Glomerular endothelial cell (primary cell): Measurements from ENCODE around the gene TTC28. TPM values are rescaled to one million over a fixed set of nuclear protein-coding genes. Genes with fewer than 3 reads are reported as not detected.
"Not testable (repeated sequence)": the region's sequence is repeated elsewhere in the genome, so short reads cannot be mapped to it uniquely, and the experiment has no call there.

Source experiments
- DNase-seq: peaks from one replicate; pipeline ENCODE4 v3.0.0-alpha.2; 2011; ENCODE audit warnings: low read depth, low spot score; ENCODE audit errors: extremely low read depth
- total RNA-seq: library from RNA; depleted of rRNA; stranded (reverse); fragments of >200 nt; gene quantifications from 2 replicates; pipeline ENCODE4 v1.2.3, GENCODE V29; 2015

Gene TTC28
- total RNA-seq, 1 donor from 2014 or later: 66.5 TPM

DNA sequence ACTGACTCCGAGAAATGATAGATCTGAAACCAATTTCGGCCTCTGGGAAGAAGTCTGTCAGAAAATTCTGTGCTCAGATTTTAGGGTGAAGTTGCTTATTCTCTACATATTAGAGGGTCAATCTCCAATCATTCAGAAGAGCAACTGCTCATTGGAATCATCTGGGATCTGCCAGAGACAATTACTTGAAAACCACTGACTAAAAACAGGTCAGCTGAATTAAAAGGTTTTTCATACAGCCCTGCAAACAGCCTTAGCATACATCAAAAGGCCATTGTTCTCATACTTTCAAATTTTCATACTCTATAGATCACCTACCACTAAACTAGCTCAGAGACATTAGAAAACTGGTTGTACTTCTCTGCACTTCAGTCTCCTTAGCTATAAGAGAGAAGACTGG lies 470.9 kb downstream of the TTC28 start:
- DNase-seq: no peak

DNA sequence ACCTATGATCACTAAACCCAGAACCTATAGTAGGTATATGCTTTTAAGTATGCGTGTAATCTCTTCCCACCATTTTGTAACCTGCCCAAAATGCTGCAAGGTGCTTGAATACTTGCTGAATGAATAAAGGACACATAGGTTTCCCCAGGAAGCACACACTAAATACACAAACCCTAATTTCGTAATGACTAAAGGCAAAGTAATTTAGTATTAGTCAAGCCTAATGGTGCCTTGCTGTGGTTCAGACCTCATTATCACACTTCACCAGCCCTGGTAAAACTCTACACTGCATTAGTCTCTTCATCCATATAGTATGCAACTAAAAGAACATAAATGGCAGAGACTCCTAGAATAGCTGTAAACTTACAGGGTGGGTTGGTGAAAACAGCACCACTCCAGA lies 471.6 kb downstream of the TTC28 start:
- DNase-seq: no peak

- DNase-seq: no peak
These were observed 472.2 kb downstream of the TTC28 start for GRCh38 chr22:28207281-28208030.

DNA sequence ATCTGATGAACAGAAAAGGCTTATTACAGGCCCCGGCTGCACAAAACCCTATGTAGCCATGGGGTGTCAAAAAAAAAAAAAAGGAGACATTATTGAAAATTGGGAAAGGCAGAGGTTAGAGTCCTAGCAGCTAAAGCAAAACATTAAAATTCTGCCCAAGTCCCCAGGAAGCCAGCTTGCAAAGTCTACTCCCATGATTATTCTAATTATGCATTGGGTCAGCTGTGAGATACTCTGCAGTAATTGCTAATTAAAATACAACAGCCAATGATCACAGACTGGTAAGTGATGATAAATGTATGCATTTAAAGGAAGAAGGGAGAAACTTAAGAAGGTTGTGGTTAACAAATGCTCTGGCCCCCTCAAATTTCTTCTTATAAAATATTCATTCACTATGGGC lies 473.7 kb downstream of the TTC28 start:
- DNase-seq: no peak

GRCh38 chr22:28204382-28204781 lies 475.3 kb downstream of the TTC28 start:
- no peak for DNase-seq

DNA sequence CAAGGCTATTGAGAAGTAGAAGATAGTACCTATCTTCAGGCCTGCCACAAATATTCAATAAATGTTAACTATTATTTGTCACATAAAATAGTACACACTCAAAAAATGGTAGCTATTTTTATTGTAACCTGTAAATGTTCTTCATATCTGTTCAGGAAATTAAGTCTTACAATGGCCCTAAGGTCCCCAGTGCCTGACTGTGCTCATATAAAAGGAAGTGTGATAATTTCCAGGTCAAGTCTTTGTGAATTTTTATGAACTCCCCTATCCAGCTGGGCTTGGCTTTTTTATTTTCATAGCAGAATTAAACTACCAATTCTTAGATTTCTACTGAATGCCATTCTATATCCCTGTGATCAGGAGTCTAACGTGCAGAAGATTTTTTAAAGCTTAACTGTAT lies 476.4 kb downstream of the TTC28 start:
- no peak for DNase-seq

GRCh38 chr22:28198692-28199091 lies 480.9 kb downstream of the TTC28 start:
- DNase-seq: no peak

- not testable (repeated sequence) for DNase-seq
These were observed 488.1 kb downstream of the TTC28 start for GRCh38 chr22:28191571-28191970.

GRCh38 chr22:28188178-28188879 lies 491.3 kb downstream of the TTC28 start:
- DNase-seq: no peak

DNA sequence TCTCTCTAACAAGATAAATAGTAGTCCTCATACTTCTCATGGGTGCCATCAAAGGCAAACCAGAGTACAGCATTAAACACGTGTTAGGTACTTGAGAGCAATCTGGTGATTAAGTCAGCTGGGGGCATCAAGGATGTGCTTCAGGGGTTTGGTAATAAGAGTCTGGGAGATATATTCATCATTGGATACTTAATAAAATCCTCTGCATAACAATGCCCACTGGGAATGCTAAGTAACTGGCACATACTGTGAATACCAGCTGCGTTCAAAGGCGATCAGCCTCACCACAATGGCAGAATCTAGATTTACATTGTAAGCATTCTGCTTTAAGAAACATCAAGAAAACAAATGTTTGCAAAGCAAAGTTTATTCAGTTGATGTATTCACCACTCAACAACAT lies 492.0 kb downstream of the TTC28 start:
- no peak for DNase-seq

GRCh38 chr22:28186641-28187040 lies 493.0 kb downstream of the TTC28 start:
- DNase-seq: no peak

GRCh38 chr22:28185130-28185529 lies 494.5 kb downstream of the TTC28 start:
- DNase-seq: no peak

- no peak for DNase-seq
These were observed 496.4 kb downstream of the TTC28 start for GRCh38 chr22:28183078-28183860.

DNA sequence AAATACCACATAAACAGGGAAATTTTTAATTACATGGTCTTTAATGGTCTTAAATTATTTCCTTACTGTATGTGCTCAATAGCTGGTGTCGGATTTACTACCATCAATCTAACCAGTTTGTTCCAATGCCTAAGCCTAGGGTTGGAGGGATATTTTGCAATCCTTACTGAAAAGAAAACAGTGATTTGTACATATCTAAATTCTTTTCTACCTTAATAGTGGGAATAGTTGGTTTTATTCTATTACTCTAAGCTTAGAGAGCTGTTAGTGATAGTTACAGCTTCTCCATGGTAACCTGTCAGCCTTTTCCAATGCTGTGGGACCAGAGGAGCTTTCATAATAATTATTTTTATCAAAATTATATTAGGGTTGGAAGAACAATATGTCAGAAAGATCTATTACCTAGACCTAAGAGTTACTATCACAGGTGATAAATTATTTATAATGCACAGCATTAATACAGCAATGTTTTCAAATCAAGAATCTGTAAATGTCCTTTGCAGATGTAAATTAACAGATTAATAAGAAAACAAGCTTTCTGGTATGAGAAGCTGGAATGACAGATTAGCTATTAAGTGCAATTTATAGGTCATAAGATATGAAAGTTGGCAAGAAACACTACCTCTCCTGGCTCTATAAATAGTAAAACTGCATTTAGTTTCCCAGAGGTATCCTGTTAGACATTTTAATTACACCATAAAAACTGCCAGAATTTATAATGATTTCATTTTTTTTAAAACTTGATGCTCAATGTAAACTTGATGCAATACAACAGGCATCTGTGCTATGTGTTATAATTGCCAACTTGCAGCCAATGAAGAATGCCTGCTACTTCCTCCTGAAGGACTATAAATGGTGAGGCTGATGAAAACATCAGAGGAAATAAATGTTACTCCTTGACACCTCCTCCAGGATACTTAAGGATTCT lies 498.6 kb downstream of the TTC28 start:
- no peak for DNase-seq

DNA sequence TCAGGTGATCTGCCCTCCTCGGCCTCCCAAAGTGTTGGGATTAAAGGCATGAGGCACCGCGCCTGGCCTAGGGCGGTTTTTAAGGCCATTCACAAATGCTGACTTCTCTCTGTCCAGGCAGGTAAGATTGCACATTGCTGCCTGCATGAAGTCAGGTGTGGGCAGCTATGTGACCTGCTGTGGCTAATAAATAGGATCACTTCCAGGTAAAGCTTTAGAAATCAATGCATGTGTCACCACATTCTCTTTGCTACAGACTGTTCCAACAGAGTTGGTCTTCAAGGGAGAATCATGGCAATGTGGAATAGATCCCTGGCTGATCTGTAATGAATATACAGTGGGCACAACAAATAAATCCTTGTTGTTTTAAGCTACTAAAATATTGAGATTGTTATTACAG lies 500.2 kb downstream of the TTC28 start:
- no peak for DNase-seq

DNA sequence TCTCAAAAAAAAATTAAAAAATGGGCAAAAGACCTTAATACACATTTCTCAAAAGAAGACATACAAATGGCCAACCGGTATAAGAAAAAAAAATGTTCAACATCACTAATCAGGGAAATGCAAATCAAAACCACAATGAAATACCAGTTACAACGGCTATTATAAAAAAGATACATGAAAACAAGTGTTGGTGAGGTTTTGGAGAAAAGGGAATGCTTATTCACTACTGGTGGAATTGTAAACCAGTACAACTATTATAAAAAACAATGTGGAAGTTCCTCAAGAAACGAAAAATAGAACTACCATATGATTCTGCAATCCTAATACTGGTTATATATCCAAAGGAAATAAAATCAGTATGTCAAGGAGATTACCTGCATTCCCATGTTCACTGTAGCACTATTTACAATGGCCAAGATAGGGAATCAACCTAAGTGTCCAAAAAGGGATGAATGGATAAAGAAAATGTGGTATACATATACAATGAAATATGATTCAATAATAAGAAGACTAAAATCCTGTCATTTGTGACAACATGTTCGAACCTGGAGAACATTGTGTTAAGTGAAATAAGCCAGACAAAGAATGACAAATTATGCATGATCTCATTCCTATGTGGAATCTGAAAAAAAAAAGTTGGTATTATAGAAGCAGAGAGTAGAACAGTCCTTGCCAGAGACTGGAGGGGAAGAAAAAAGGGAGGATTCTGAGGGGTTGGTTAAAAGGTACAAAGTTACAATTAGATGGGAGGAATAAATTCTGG lies 503.7 kb downstream of the TTC28 start:
- DNase-seq: no peak

- DNase-seq: no peak
These were observed 505.1 kb downstream of the TTC28 start for GRCh38 chr22:28174509-28174908.

GRCh38 chr22:28172892-28173670 lies 506.6 kb downstream of the TTC28 start:
- DNase-seq: no peak

DNA sequence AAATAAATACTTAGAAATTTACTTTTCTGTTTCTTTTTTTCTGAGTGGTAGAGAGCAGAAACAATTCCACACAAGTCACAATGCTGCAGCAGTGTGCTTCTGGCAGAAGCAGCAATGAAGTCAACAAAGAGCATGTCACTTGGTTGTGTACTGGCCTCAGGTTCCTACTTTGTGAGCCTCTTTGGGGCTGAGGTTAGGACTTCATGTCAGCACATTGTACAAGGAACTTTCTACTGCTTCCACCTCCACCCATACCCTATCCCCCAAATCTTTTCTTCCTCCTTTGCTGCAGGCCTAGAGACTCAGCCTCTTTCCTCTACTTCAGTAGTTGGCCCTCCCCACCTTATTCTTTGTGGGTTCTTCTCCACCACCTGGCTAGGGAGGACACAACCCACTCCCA lies 507.9 kb downstream of the TTC28 start:
- DNase-seq: no peak
